Measurements from ENCODE around the gene LDB3.

LDB3 gene

GRCh38 chr10:86666538-86666937 is 1.8 kb upstream of the LDB3 start:
- TF ChIP-seq CTCF (IDR thresholded peaks at IDR 0.05; ENCODE audit: extremely low read depth, missing control alignments) = no peak
- no peak for DNase-seq (ENCODE audit: low spot score)

- DNase-seq (ENCODE audit: low spot score) = no peak
- no peak for TF ChIP-seq CTCF (IDR thresholded peaks at IDR 0.05; ENCODE audit: extremely low read depth, missing control alignments)
Observed at GRCh38 chr10:86667421-86668181, 710 bp upstream of the LDB3 start.

- TF ChIP-seq CTCF (IDR thresholded peaks at IDR 0.05; ENCODE audit: extremely low read depth, missing control alignments) = no peak
- no peak for DNase-seq (ENCODE audit: low spot score)
Observed at GRCh38 chr10:86670290-86670811, 2.0 kb downstream of the LDB3 start.

GRCh38 chr10:86670876-86671275 is 2.6 kb downstream of the LDB3 start:
- no peak for DNase-seq (ENCODE audit: low spot score)
- no peak for TF ChIP-seq CTCF (IDR thresholded peaks at IDR 0.05; ENCODE audit: extremely low read depth, missing control alignments)

- no peak for DNase-seq (ENCODE audit: low spot score)
- no peak for TF ChIP-seq CTCF (IDR thresholded peaks at IDR 0.05; ENCODE audit: extremely low read depth, missing control alignments)
Observed at GRCh38 chr10:86671419-86671818, 3.1 kb downstream of the LDB3 start.

GRCh38 chr10:86671985-86672710 is 3.8 kb downstream of the LDB3 start:
- DNase-seq (ENCODE audit: low spot score) = no peak
- no peak for TF ChIP-seq CTCF (IDR thresholded peaks at IDR 0.05; ENCODE audit: extremely low read depth, missing control alignments)

GRCh38 chr10:86673216-86673826 is 5.0 kb downstream of the LDB3 start:
- TF ChIP-seq CTCF (IDR thresholded peaks at IDR 0.05; ENCODE audit: extremely low read depth, missing control alignments) = no peak
- no peak for DNase-seq (ENCODE audit: low spot score)

All from GM20000 (cell line).